G401 (cell line): ENCODE data around the gene VAPA. TPM values are rescaled to one million over a fixed set of nuclear protein-coding genes. Genes with fewer than 3 reads are reported as not detected.
A peak's percentile ranks its signal among the peaks of the same experiment; 100 is the strongest.

Experiments
- DNase-seq: peaks from one replicate; pipeline ENCODE4 v3.0.0-alpha.2; 2015; ENCODE audit warnings: low spot score
- in situ Hi-C: cut with HindIII; loops from 2 replicates; pipeline ENCODE4 v1.10.0; 2016; ENCODE audit warnings: low sequenced_read_pairs, mixed read lengths
- total RNA-seq: library from RNA; depleted of rRNA; stranded (reverse); fragments of >200 nt; shearing (Covaris generic); gene quantifications from 2 replicates; pipeline ENCODE4 v1.2.3, GENCODE V29; 2014

Gene VAPA
- total RNA-seq, 1 experiment from 2014 or later, result 231 TPM

DNA sequence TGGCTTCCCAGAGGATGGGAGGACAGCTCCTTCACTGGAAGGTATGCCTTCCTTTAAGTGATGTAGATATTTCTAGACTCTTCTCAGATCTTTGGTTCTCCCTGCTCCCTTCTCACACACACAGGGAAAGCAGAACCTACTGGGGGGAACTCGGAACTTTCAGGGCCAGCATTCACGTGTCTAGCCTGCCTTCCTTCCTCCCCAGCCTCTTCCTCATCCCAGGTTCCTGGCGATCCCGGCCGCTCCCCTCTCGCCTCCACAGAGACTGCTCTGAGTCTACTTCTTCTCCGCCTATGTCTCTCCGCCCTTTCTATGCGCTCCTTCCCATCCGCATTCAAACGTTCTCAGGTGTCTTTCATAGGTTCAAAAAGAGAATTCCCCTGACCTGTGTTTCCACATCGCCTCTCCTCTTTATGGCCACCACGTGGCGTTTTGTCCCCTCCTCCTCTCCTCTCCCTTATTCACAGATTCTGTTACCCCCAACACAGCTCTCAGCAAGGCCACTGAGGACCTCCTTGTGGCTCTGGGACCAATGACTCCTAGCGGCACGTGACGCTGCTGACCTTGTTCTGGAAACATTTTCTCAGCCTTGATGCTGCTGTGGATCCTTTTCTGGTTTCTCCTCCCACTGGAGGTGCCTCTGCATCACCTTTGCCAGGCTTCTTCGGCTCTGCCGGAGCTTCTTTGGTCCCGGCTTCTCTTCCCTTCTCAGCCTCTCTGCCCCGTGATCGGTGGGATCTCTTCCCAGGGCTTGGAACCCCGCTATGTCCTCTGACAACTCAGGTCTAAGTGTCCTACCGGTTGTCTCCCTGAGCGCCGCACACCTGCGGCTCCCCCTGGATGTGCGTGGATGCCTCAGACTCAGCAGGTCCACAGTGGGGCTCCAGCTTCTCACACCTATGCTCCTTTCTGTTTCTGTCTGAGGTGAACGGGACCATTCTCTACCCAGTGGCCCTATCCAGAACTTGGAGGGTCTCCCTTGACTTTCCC, 77.5 kb downstream of the VAPA start:
- in situ Hi-C loops, result no loop called here
- DNase-seq, result no peak

DNA sequence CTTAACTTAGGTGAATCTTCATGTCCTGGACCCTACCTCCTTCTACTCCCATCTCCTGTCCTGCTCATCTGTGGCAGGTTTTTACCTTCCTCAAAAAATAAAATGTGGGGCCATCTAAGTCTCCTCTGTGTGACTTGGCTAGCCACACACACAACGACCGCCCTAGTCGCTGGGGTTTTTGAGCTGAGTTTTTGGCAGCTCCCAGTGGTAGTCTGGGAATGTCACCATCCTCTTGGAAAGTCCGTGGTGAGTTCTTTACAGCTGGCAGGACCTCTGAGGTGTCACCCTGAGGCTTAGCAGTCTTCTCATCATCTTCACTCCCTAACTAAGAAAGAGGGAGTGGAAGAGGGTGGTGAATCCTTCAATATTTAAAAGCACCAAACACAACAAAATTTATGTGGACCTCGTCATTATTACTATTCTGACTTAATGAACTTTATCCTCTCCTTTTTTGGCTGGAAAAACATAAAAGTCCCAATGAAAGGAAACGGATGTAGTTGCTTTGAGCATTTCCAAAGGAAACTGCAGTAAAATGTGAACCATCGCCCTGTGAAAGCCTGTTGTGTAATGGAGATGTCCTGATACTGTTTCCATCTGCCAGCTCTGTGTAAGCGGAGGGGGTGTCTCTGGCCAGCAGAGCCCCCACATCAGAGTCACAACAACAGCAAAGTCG, 78.6 kb downstream of the VAPA start:
- no peak for DNase-seq
- in situ Hi-C loops, result no loop called here

DNA sequence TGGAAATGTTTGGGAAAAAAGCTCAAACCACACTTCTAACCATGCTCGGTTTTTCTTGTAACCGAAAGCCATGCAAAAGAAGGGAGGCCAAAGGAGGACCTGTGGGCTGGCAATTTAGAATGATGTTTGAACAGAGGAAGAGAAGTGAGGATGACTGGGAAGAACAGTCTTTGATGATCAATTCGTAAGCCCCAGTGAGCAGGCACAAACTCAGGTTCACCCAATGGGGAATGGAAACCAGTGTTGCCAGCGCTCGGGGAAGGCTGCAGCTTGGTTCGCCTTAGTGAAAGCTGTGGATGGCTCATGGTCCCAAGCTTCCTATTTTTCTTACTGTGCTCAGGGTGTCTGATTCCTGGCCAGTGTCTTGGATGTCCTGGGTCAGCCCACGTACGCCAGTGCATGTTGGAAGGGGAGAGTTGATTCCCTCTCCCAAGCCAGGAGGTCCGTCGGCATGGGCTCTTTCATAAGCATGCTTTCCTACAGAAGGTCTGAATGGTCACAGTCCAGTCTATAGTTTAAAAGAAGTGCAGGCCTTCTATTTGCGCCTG, 79.2 kb downstream of the VAPA start:
- in situ Hi-C loops, result no loop called here
- DNase-seq, result no peak

DNA sequence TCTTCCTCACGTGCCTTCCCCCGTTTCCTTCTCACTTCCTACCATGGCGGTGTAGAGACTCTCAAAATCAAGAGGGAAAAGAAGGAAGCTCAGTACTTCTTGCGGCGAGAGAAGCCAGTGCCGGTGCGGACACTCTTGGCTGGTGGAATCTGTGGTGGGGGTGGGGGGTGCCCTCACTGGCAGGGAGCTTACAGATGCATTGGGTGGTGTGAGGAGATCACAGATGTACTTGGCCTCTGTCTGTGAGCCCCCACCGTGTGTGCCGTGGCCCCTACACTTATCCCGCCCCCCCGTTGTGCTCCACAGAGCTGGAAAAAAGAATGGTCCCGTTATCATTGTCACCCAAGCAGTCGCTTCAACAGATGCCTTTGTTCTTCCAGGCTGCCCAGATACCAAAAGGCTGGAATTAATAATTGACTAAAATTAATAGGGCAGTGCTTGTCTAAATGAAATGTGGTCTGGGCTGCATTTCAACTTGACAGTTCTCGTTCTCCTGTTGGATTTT, 79.8 kb downstream of the VAPA start:
- DNase-seq, result no peak
- in situ Hi-C loops, result no loop called here

DNA sequence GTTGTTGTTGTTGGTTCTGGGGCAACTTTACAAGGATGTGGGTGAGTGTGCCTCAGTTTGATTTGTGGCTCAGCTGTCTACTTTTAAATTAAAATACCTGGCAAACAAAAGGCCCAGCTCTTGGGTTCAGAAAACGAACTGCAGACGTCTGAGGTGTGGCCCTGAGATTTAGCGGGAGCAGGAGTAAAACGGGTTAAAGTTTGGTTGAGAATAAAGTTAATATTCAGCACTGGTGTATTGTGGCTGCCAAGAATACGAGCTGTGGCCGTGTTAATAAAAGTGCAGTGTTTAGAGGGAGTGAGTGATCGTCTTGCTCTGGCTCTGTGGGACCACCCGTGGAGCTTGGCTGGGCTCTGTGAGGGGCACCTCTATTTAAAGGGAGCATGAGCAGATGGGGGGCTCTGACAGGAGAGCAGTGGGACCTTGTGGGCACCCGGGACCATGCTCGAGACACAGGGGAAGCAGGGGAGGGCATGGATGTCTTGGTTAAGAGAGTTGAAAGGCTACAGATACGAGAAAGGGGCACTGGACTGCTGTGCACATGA, 80.3 kb downstream of the VAPA start:
- in situ Hi-C loops, result no loop called here

DNA sequence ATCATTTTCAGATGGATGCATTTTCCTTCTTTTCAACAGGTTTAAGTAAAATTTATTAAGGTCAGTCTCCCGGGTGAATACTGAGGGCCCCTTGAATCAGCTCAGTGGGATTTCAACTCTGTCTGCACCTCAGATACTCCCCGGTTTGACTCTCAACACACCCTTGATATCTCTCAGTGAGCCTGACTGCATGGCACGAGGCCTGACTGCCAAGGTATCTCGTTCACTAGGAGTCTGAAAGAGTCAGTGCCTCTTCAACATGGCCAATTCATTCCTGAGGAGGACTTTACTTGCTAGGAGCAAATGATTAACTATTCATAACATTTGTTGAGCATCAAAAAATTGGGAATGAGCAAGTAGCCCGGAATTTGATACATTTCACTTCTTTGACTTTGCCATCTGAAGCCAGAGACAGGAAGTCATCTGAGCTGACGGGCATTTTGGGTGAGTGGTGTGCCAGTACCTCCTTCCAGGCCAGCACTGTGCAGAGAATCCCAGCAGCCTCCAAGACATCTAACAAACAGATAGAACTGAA, 81.0 kb downstream of the VAPA start:
- no peak for DNase-seq
- in situ Hi-C loops, result no loop called here

More for the DNA sequence above, 80.3 kb downstream of the VAPA start:
- no peak for DNase-seq

DNA sequence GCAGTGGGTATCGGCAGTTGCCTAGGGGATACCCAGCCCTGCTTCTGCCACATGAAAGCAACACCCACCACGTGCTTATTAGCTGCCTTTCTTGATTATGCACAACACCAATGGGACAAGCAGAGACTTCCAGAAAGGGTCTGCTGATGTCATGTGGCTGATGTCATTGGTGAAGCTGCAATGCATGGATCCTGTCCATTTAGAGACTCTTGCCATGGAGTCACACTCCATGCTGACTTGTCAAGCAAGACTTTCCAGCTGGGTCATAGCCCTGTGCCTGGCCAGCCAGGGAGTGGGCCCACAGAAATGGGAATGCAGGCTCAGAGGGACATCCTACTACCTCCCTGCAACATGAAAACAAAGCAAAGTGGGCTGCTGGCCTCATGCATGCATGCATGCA, 81.8 kb downstream of the VAPA start:
- in situ Hi-C loops, result no loop called here
- no peak for DNase-seq

DNA sequence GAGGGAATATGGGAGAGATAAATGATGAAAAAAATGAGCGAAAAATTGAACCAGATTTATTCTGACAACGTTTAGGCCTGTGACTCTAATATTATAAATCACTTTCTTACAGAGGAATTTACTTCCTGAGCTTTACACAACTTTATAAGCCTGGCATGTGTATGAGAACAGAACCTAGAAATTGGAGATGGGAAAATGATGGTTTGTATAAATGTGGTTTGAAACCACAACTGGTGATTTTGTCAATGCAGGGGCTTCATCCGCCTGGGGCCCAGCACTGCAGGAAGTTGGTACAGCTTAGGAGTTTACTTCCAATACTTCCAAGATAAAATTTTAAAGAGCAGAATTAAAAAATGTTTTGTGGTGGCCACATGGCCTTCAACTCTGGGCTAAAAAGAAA, 82.3 kb downstream of the VAPA start:
- no peak for DNase-seq
- in situ Hi-C loops, result no loop called here

DNA sequence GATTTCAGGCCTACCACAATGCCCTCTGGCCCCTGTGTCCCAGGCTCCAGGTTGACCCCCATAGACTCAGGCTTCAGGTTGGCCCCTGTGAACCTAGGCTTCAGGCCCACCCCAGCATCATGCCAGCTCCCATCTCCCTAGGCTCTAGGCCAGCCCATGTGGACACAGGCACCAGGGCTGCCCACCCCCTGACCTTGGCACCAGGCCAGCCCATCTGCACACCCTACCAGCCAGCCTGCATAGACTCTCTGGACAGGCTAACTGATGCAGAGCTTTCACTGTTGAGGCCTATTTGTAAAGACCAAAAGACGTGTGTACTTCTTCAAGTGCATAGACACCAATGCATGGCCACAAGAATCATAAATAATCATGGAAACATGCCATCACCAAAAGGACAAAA, 83.9 kb downstream of the VAPA start:
- in situ Hi-C loops, result no loop called here
- no peak for DNase-seq

DNA sequence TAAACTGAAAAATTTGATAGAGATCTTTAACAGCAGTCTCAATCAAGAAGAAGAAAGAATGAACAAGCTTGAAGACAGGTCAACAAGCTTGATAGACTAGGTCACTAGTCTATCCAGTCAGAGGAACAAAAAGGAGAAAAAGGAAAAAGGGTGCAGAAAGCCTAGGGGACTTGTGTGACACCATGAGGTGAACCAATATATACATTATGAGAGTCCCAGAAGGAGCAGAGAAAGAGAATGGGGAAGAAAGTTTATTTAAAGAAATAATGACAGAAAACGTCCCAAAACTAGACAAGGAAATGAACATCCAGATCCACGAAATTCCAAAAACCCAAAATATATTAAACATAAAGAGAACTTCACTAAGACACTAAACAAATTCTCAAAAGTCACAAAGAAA, 84.5 kb downstream of the VAPA start:
- DNase-seq, result no peak
- in situ Hi-C loops, result no loop called here

DNA sequence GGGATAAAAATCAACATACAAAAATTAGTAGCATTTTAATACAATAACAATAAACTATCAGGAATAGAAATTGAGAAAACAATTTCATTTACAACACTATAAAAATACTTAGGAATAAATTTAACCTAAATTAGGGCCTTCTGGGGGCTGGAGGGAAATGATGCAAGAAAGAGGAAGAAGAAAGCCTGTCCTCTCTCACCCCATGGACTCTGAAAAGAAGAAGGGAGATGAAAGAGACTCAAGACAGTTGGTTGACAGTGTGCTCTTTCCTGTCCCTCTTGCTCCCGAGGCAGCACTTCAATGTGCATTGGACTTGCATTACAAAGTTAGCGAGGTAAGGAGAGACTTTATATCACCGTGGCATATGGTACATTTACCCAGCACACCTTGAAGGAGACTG, 88.5 kb downstream of the VAPA start:
- in situ Hi-C loops, result no loop called here
- DNase-seq, result no peak

DNA sequence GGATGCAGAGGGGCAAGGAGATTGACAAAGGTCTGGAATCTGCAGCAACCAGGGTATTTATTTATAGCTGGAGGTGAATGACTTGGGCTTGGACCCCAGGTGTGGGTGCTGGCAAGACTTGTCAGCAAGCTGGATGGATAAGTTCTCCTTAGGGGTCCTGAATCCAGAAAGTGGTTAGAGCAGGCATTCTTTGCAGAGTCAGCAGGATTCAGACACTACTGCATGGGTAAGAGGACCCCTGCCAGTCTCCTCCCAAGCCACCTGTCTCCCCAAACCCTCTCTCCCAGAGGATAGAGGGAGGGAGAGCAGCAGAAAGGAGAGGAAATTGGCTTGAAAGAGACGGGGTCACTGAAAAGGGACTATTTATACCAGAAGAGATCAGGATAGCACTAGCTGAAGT, 89.5 kb downstream of the VAPA start:
- in situ Hi-C loops, result no loop called here
- DNase-seq, result no peak

DNA sequence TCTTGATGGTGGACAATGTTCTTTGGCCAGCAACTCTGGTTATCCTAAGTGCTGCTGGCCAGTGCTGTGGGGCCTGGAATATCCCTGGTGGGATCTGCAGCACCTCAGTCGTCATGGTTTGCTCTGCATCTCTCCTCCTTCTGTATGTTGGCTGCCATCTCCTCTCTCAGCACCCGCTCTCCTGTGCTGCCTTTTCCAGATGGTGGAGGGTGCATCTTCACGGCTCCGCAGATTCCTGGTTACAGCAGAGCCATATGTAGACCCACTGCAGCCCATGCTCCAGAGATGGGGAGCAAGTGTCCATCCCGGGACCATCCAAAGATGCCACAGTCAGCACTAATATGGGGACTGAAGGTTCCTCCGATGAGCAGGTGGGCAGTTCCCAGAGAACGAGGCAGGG, 90.0 kb downstream of the VAPA start:
- no peak for DNase-seq

DNA sequence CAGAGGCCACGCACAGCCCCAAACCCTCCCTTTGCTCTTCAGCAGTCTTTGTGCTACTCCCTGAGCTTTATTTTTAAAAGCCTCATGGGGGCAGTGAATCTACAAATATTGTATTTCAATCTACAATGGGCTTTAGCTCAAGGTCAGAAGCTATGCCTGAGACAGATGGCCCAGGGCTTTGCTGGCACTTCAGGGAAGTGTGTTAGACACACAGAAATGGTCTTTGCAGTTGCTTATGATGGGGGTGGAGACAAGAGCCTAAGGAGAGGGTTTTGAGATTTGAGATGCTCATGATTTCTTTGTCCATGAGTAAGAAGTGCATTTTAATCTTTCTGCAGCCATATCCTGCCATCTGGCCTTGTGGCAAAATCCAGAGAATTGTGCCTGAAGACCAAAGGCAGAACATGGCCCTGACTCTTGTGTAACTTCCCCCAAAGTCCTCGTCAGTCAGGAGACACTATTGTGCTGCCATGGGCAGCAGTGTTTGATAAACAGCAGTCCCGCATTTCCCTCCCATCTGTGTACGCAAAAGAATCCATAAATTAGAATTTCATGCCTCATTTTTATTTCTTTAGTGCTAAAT, 92.6 kb downstream of the VAPA start:
- peak; percentile 8 for DNase-seq
- in situ Hi-C loops, result no loop called here

More for the DNA sequence above, 90.0 kb downstream of the VAPA start:
- in situ Hi-C loops, result no loop called here

DNA sequence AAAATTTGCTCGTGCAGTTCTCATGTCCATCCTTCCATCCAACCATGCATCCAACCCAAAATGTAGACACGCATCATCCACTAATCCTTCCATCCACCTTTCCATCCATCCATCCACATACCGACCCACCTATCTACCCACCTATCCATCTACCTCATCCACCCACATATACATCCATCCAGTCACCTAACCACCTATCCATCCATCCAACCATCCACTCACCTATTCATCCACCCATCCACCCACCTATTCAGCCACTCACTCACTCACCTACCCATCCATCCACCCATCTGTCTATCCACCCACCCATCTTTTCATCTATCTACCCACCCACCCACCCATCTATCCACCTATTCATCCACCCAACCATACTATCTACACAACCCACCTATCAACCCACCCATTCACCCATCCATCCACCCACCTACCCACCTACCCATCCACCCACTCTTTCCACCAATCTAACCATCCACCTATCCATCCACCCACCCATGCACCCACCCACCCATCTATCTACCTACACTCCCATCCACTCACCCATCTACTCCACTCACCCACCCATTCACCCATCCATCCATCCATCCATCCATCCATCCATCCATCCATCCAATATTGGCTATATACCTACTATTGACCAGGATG, 94.3 kb downstream of the VAPA start:
- no peak for DNase-seq

More for the DNA sequence above, 94.3 kb downstream of the VAPA start:
- in situ Hi-C loops, result no loop called here
